Measurements from ENCODE around the gene CSMD2. TPM values are rescaled to one million over a fixed set of nuclear protein-coding genes. Genes with fewer than 3 reads are reported as not detected.

CSMD2 gene
- total RNA-seq, 4 donors from 2014 or later: 8.6 TPM; not detected in 3

- no peaks in the 10 kb centered on the region for H3K4me1 ChIP-seq
- TF ChIP-seq POLR2A (IDR thresholded peaks at IDR 0.05): no peak
- no peak for TF ChIP-seq CTCF (IDR thresholded peaks at IDR 0.05)
- no peaks in the 10 kb centered on the region for H3K9me3 ChIP-seq
- no peak overlapping the region for H3K27ac ChIP-seq
- DNase-seq: no peak
- no peak overlapping the region for H3K4me3 ChIP-seq
- intact Hi-C loops (cut with DNase I; ENCODE audit: low total_unique reads): no loop called here
- no peaks in the 10 kb centered on the region for H3K27me3 ChIP-seq
- H3K36me3 ChIP-seq: no peaks in the 10 kb centered on the region
These were observed 372.4 kb downstream of the CSMD2 start for GRCh38 chr1:33792651-33793050.

- no peaks in the 10 kb centered on the region for H3K4me1 ChIP-seq
- H3K9me3 ChIP-seq: no peaks in the 10 kb centered on the region
- no peaks in the 10 kb centered on the region for H3K36me3 ChIP-seq
- H3K27ac ChIP-seq: no peak overlapping the region
- no peaks in the 10 kb centered on the region for H3K27me3 ChIP-seq
- intact Hi-C loops (cut with DNase I; ENCODE audit: low total_unique reads): no loop called here
- DNase-seq: no peak
- no peak overlapping the region for H3K4me3 ChIP-seq
- no peak for TF ChIP-seq CTCF (IDR thresholded peaks at IDR 0.05)
- TF ChIP-seq POLR2A (IDR thresholded peaks at IDR 0.05): no peak
These were observed 372.8 kb downstream of the CSMD2 start for GRCh38 chr1:33792216-33792615.

DNA sequence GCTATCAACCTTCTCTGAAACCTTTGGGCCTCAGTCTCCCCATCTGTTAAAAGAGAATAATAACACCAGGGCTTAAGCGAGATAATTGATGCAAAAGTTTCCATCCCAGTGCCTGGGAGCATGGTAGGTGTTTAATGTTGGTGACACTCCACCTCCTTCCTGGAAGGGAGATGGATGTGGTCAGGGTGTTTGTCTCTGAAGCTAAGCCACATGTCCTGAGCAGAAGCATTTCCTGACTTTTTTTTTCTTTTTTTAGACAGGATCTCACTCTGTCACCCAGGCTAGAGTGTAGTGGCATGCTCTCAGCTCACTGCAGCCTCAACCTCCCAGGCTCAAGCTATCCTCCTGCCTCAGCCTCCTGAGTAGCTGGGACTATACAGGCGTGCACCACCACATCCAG, 373.8 kb downstream of the CSMD2 start:
- DNase-seq: no peak
- no peak for TF ChIP-seq POLR2A (IDR thresholded peaks at IDR 0.05)
- Histone ChIP-seq H3K9me3 (no peaks in the 10 kb centered on the region), H3K27me3 (no peaks in the 10 kb centered on the region), H3K4me3 (no peak overlapping the region), H3K27ac (no peak overlapping the region), H3K4me1 (no peaks in the 10 kb centered on the region), H3K36me3 (no peaks in the 10 kb centered on the region)
- intact Hi-C loops (cut with DNase I; ENCODE audit: low total_unique reads): no loop called here

GRCh38 chr1:33790577-33790976, 374.5 kb downstream of the CSMD2 start:
- Histone ChIP-seq H3K9me3 (no peaks in the 10 kb centered on the region), H3K4me1 (no peaks in the 10 kb centered on the region), H3K4me3 (no peak overlapping the region), H3K27ac (no peak overlapping the region), H3K27me3 (no peaks in the 10 kb centered on the region), H3K36me3 (no peaks in the 10 kb centered on the region)
- DNase-seq: no peak
- intact Hi-C loops (cut with DNase I; ENCODE audit: low total_unique reads): no loop called here
- TF ChIP-seq CTCF (IDR thresholded peaks at IDR 0.05) (no peak), POLR2A (IDR thresholded peaks at IDR 0.05) (no peak)

- Histone ChIP-seq H3K27me3 (no peaks in the 10 kb centered on the region), H3K9me3 (no peaks in the 10 kb centered on the region), H3K4me1 (no peaks in the 10 kb centered on the region), H3K36me3 (no peaks in the 10 kb centered on the region), H3K27ac (no peak overlapping the region), H3K4me3 (no peak overlapping the region)
- no peak for DNase-seq
- intact Hi-C loops (cut with DNase I; ENCODE audit: low total_unique reads): no loop called here
- TF ChIP-seq POLR2A (IDR thresholded peaks at IDR 0.05) (no peak), CTCF (IDR thresholded peaks at IDR 0.05) (no peak)
These were observed 380.2 kb downstream of the CSMD2 start for GRCh38 chr1:33784876-33785275.

DNA sequence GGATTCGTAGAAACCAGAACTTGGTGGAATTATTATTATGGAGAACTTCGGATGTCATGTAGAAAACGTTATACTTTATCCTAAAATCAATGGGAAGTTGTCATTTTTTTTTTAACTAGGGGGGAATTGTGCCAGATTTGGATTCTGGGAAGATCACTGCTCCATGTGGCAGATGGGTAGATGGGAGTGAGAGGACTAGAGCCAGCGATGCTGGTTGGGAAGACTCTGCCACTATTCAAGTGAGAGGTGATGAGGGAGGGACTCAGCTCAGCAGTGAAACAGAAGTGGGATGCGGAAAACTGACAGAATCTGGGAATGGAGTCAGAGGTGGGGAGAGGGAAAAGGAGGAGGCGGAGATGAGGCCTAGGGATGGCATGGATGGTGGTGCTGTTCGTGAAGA, 382.3 kb downstream of the CSMD2 start:
- no peaks in the 10 kb centered on the region for H3K27me3 ChIP-seq
- no peak overlapping the region for H3K27ac ChIP-seq
- H3K4me1 ChIP-seq: no peaks in the 10 kb centered on the region
- TF ChIP-seq CTCF (IDR thresholded peaks at IDR 0.05): no peak
- TF ChIP-seq POLR2A (IDR thresholded peaks at IDR 0.05): no peak
- intact Hi-C loops (cut with DNase I; ENCODE audit: low total_unique reads): no loop called here
- no peak overlapping the region for H3K4me3 ChIP-seq
- H3K36me3 ChIP-seq: no peaks in the 10 kb centered on the region
- DNase-seq: no peak
- H3K9me3 ChIP-seq: no peaks in the 10 kb centered on the region
